Measurements from ENCODE around the gene TTC7B. TPM values are rescaled to one million over a fixed set of nuclear protein-coding genes. Genes with fewer than 3 reads are reported as not detected.

TTC7B gene
- total RNA-seq, 2 donors from 2014 or later, result 25.0 to 40.7 TPM

- Histone ChIP-seq H3K27ac (no peak overlapping the region), H3K36me3 (no peaks in the 10 kb centered on the region), H3K9me3 (no peaks in the 10 kb centered on the region), H3K4me1 (replicated peaks) (no peaks in the 10 kb centered on the region), H3K4me3 (no peak overlapping the region), H3K27me3 (replicated peaks; ENCODE audit: insufficient read depth) (no peaks in the 10 kb centered on the region)
- 56% methylated on average over 6 of the region's 6 CpGs for WGBS
- intact Hi-C loops (cut with DNase I), result no loop called here
- TF ChIP-seq POLR2A (IDR thresholded peaks at IDR 0.05) (no peak), CTCF (IDR thresholded peaks at IDR 0.05) (no peak), POLR2AphosphoS5 (IDR thresholded peaks at IDR 0.05) (no peak)
- no peak for DNase-seq (ENCODE audit: low spot score)
Measured at GRCh38 chr14:90739318-90740068, 76.7 kb downstream of the TTC7B start.

GRCh38 chr14:90733139-90733808 lies 83.0 kb downstream of the TTC7B start:
- 79% methylated on average over 16 of the region's 16 CpGs for WGBS
- intact Hi-C loops (cut with DNase I), result no loop called here
- H3K4me1 ChIP-seq (replicated peaks), result peaks cover 4% of the 10 kb centered on the region
- no peak overlapping the region for H3K27ac ChIP-seq
- no peak for TF ChIP-seq CTCF (IDR thresholded peaks at IDR 0.05)
- TF ChIP-seq POLR2AphosphoS5 (IDR thresholded peaks at IDR 0.05), result peak; percentile 57
- no peak overlapping the region for H3K4me3 ChIP-seq
- no peaks in the 10 kb centered on the region for H3K9me3 ChIP-seq
- H3K27me3 ChIP-seq (replicated peaks; ENCODE audit: insufficient read depth), result no peaks in the 10 kb centered on the region
- no peaks in the 10 kb centered on the region for H3K36me3 ChIP-seq
- DNase-seq (ENCODE audit: low spot score), result peak; percentile 36

GRCh38 chr14:90732718-90733117 lies 83.5 kb downstream of the TTC7B start:
- DNase-seq (ENCODE audit: low spot score), result no peak
- intact Hi-C loops (cut with DNase I), result no loop called here

GRCh38 chr14:90732139-90732538 lies 84.1 kb downstream of the TTC7B start:
- intact Hi-C loops (cut with DNase I), result no loop called here

More at GRCh38 chr14:90732718-90733117, 83.5 kb downstream of the TTC7B start:
- Histone ChIP-seq H3K9me3 (no peaks in the 10 kb centered on the region), H3K4me1 (replicated peaks) (peaks cover 4% of the 10 kb centered on the region), H3K27ac (no peak overlapping the region), H3K27me3 (replicated peaks; ENCODE audit: insufficient read depth) (no peaks in the 10 kb centered on the region), H3K4me3 (no peak overlapping the region), H3K36me3 (no peaks in the 10 kb centered on the region)
- 90% methylated on average over 7 of the region's 7 CpGs for WGBS
- no peak for TF ChIP-seq POLR2A (IDR thresholded peaks at IDR 0.05)
- TF ChIP-seq POLR2AphosphoS5 (IDR thresholded peaks at IDR 0.05), result no peak
- no peak for TF ChIP-seq CTCF (IDR thresholded peaks at IDR 0.05)

More at GRCh38 chr14:90732139-90732538, 84.1 kb downstream of the TTC7B start:
- WGBS, result 91% methylated on average over 4 of the region's 4 CpGs
- Histone ChIP-seq H3K9me3 (no peaks in the 10 kb centered on the region), H3K4me1 (replicated peaks) (peaks cover 4% of the 10 kb centered on the region), H3K27me3 (replicated peaks; ENCODE audit: insufficient read depth) (no peaks in the 10 kb centered on the region), H3K27ac (no peak overlapping the region), H3K36me3 (no peaks in the 10 kb centered on the region), H3K4me3 (no peak overlapping the region)
- peak; percentile 3 for DNase-seq (ENCODE audit: low spot score)
- TF ChIP-seq POLR2AphosphoS5 (IDR thresholded peaks at IDR 0.05) (no peak), CTCF (IDR thresholded peaks at IDR 0.05) (no peak), POLR2A (IDR thresholded peaks at IDR 0.05) (no peak)

All from prostate gland (tissue), 2 donors.